HEK293 (cell line): ENCODE data around the gene DUOX1.

ENCODE experiments used
- CTCF ChIA-PET: fragments of 350-600 bp; formaldehyde crosslinking; extraction: SDS; loops from one replicate; lab custom pipeline; 2021; ENCODE audit warnings: antibody characterized with exemption; lab: Yijun Ruan, JAX
- POLR2A ChIA-PET: fragments of 300-600 bp; formaldehyde crosslinking; extraction: SDS; loops from one replicate; lab custom pipeline; 2020; ENCODE audit warnings: antibody characterized with exemption, inconsistent platforms; lab: Yijun Ruan, JAX
- H3K27ac ChIP-seq: fragments of 200-500 bp; sonication (Bioruptor generic); 2 replicates; pipeline ENCODE4 v1.5.1; 2014; ENCODE audit warnings: low read depth, low read length, control low read depth, inconsistent platforms; ENCODE audit errors: extremely low read depth
- H3K36me3 ChIP-seq, 2 experiments: fragments of 200-500 bp in 1 of 2; sonication (Bioruptor generic) in 1 of 2; 1 replicate in 1 of 2; 2 replicates in 1 of 2; pipeline ENCODE4 v1.5.1; 2014 to 2017; ENCODE audit warnings: inconsistent platforms in 2 of 2, low read length in 2 of 2; ENCODE audit not compliant: control insufficient read depth in 2 of 2, insufficient read depth in 1 of 2
- H3K4me1 ChIP-seq: fragments of 200-500 bp; sonication (Bioruptor generic); 2 replicates; pipeline ENCODE4 v1.5.1; 2014; ENCODE audit warnings: mild to moderate bottlenecking, low read length, inconsistent platforms; ENCODE audit not compliant: control insufficient read depth, insufficient read depth
- H3K4me3 ChIP-seq: 2 replicates; pipeline ENCODE4 v1.5.1; 2011; ENCODE audit warnings: low read depth, mild to moderate bottlenecking, control low read depth, low read length, moderate library complexity
- H3K9me3 ChIP-seq: fragments of 200-500 bp; sonication (Bioruptor generic); 2 replicates; pipeline ENCODE4 v1.5.1; 2014; ENCODE audit warnings: low read depth, low read length, inconsistent platforms; ENCODE audit not compliant: control insufficient read depth, insufficient read depth
- HOXC10 ChIP-seq: sonication (generic); formaldehyde crosslinking; IDR thresholded peaks from 2 replicates; pipeline ENCODE4 v1.8.1; 2023; ENCODE audit warnings: mild to moderate bottlenecking, missing genetic modification reagents
- OSR2 ChIP-seq: fragments of 450-650 bp; formaldehyde crosslinking; IDR thresholded peaks from 2 replicates; pipeline ENCODE4 v1.5.1; 2016; ENCODE audit warnings: missing biosample characterization, missing genetic modification characterization
- PATZ1 ChIP-seq: fragments of 450-650 bp; formaldehyde crosslinking; IDR thresholded peaks from 2 replicates; pipeline ENCODE4 v1.5.1; 2016; ENCODE audit warnings: missing biosample characterization, missing genetic modification characterization
- PRDM1 ChIP-seq: fragments of 450-650 bp; formaldehyde crosslinking; IDR thresholded peaks from 2 replicates; pipeline ENCODE4; 2016; ENCODE audit warnings: missing biosample characterization, missing genetic modification characterization
- REPIN1 ChIP-seq: fragments of 450-650 bp; formaldehyde crosslinking; IDR thresholded peaks from 2 replicates; pipeline ENCODE4 v1.5.1; 2017; ENCODE audit warnings: missing biosample characterization, missing genetic modification characterization, low read depth
- SCRT2 ChIP-seq: fragments of 450-650 bp; formaldehyde crosslinking; IDR thresholded peaks from 2 replicates; pipeline ENCODE4 v1.5.1; 2016; ENCODE audit warnings: missing biosample characterization, missing genetic modification characterization
- WT1 ChIP-seq: fragments of 450-650 bp; formaldehyde crosslinking; IDR thresholded peaks from 2 replicates; pipeline ENCODE4 v1.5.1; 2016; ENCODE audit warnings: missing biosample characterization, missing genetic modification characterization
- ZBTB8A ChIP-seq: fragments of 450-650 bp; formaldehyde crosslinking; IDR thresholded peaks from 2 replicates; pipeline ENCODE4 v1.5.1; 2016; ENCODE audit warnings: missing biosample characterization, missing genetic modification characterization
- ZNF155 ChIP-seq: fragments of 450-650 bp; formaldehyde crosslinking; IDR thresholded peaks from 2 replicates; pipeline ENCODE4 v1.5.1; 2016; ENCODE audit warnings: missing biosample characterization, missing genetic modification characterization
- ZNF174 ChIP-seq: fragments of 450-650 bp; formaldehyde crosslinking; IDR thresholded peaks from 2 replicates; pipeline ENCODE4 v1.5.0; 2017; ENCODE audit warnings: missing biosample characterization, mild to moderate bottlenecking, missing genetic modification characterization
- ZNF184 ChIP-seq: fragments of 450-650 bp; IDR thresholded peaks from 2 replicates; pipeline ENCODE4 v1.5.1; 2018; ENCODE audit warnings: missing biosample characterization, mild to moderate bottlenecking, missing genetic modification characterization
- ZNF292 ChIP-seq: fragments of 450-650 bp; formaldehyde crosslinking; IDR thresholded peaks from 2 replicates; pipeline ENCODE4 v1.5.1; 2016; ENCODE audit warnings: low read depth, missing biosample characterization, missing genetic modification characterization, borderline replicate concordance
- ZNF366 ChIP-seq: fragments of 450-650 bp; formaldehyde crosslinking; conservative IDR thresholded peaks from 2 replicates; pipeline ENCODE4 v1.5.1; 2016; ENCODE audit warnings: missing biosample characterization, missing genetic modification characterization
- ZNF391 ChIP-seq: fragments of 450-650 bp; formaldehyde crosslinking; IDR thresholded peaks from 2 replicates; pipeline ENCODE4 v1.5.1; 2016; ENCODE audit warnings: low read depth, missing biosample characterization, missing genetic modification characterization, borderline replicate concordance
- ZNF449 ChIP-seq: fragments of 450-650 bp; formaldehyde crosslinking; IDR thresholded peaks from 2 replicates; pipeline ENCODE4 v1.5.1; 2017; ENCODE audit warnings: missing biosample characterization, mild to moderate bottlenecking, missing genetic modification characterization, moderate library complexity
- ZNF521 ChIP-seq: fragments of 450-650 bp; formaldehyde crosslinking; IDR thresholded peaks from 2 replicates; pipeline ENCODE4 v1.5.1; 2017; ENCODE audit warnings: missing biosample characterization, mild to moderate bottlenecking, missing genetic modification characterization
- ZNF544 ChIP-seq: fragments of 450-650 bp; formaldehyde crosslinking; IDR thresholded peaks from 2 replicates; pipeline ENCODE4 v1.5.0; 2017; ENCODE audit warnings: missing biosample characterization, missing genetic modification characterization
- ZNF560 ChIP-seq: fragments of 450-650 bp; formaldehyde crosslinking; IDR thresholded peaks from 2 replicates; pipeline ENCODE4 v1.5.1; 2017; ENCODE audit warnings: missing biosample characterization, missing genetic modification characterization, borderline replicate concordance
- ZNF600 ChIP-seq: fragments of 450-650 bp; formaldehyde crosslinking; IDR thresholded peaks from 2 replicates; pipeline ENCODE4 v1.5.1; 2016; ENCODE audit warnings: missing biosample characterization, missing genetic modification characterization
- ZNF830 ChIP-seq: fragments of 450-650 bp; IDR thresholded peaks from 2 replicates; pipeline ENCODE4 v1.5.0; 2018; ENCODE audit warnings: missing biosample characterization, missing genetic modification characterization, low read depth, mild to moderate bottlenecking, moderate library complexity
- ZSCAN30 ChIP-seq: fragments of 450-650 bp; IDR thresholded peaks from 2 replicates; pipeline ENCODE4 v1.5.1; 2018; ENCODE audit warnings: missing biosample characterization, mild to moderate bottlenecking, missing genetic modification characterization, moderate library complexity
- TF ChIP-seq, protein P1 (sequence below): fragments of 450-650 bp; formaldehyde crosslinking; IDR thresholded peaks from 2 replicates; pipeline ENCODE4; 2016; ENCODE audit warnings: missing biosample characterization, missing genetic modification characterization
- TF ChIP-seq, protein P2 (sequence below): IDR thresholded peaks from 2 replicates; pipeline ENCODE4 v1.6.1; 2011; ENCODE audit warnings: mild to moderate bottlenecking, low read depth, low read length, borderline replicate concordance
- TF ChIP-seq, protein P3 (sequence below): fragments of 450-650 bp; formaldehyde crosslinking; IDR thresholded peaks from 2 replicates; pipeline ENCODE4 v1.5.1; 2017; ENCODE audit warnings: missing biosample characterization, missing genetic modification characterization

Gene DUOX1

GRCh38 chr15:45097466-45097865, 32.3 kb upstream of the DUOX1 start:
- H3K9me3 ChIP-seq: no peaks in the 10 kb centered on the region
- ChIA-PET CTCF (interaction anchor here (1.2 kb wide), 1 partner anchor 21 kb away, joined by 9 read pairs; no protein-coding TSS in a partner anchor), POLR2A (no interaction called here)
- H3K4me1 ChIP-seq: no peaks in the 10 kb centered on the region
- TF ChIP-seq ZSCAN30 (tag by site-specific recombination) (no peak), REPIN1 (tag by site-specific recombination) (no peak), HOXC10 (CRISPR knock-in tag) (no peak), ZNF449 (tag by site-specific recombination) (no peak), ZNF521 (tag by site-specific recombination) (no peak), ZNF830 (tag by site-specific recombination) (no peak)
- no peak overlapping the region for H3K27ac ChIP-seq
- H3K4me3 ChIP-seq: no peak overlapping the region
- no peaks in the 10 kb centered on the region for H3K36me3 ChIP-seq

- ChIA-PET POLR2A (no interaction called here), CTCF (interaction anchor here (1.5 kb wide), 1 partner anchor 19 kb away, joined by 3 read pairs; no protein-coding TSS in a partner anchor)
- Histone ChIP-seq H3K4me3 (no peak overlapping the region), H3K27ac (no peak overlapping the region), H3K4me1 (no peaks in the 10 kb centered on the region), H3K36me3 (no peaks in the 10 kb centered on the region), H3K9me3 (no peaks in the 10 kb centered on the region)
- TF ChIP-seq ZNF391 (tag by site-specific recombination): no peak
- TF ChIP-seq SCRT2: no peak
- TF ChIP-seq PATZ1 (tag by site-specific recombination): no peak
- no peak for TF ChIP-seq ZNF600 (tag by site-specific recombination)
- TF ChIP-seq ZNF184: no peak
- TF ChIP-seq ZNF174 (tag by site-specific recombination): no peak
- TF ChIP-seq, protein P1, sequence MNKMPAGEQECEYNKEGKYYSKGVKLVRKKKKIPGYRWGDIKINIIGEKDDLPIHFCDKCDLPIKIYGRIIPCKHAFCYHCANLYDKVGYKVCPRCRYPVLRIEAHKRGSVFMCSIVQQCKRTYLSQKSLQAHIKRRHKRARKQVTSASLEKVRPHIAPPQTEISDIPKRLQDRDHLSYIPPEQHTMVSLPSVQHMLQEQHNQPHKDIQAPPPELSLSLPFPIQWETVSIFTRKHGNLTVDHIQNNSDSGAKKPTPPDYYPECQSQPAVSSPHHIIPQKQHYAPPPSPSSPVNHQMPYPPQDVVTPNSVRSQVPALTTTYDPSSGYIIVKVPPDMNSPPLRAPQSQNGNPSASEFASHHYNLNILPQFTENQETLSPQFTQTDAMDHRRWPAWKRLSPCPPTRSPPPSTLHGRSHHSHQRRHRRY (tag by site-specific recombination): no peak
- TF ChIP-seq ZNF155: no peak
- no peak for TF ChIP-seq OSR2 (tag by site-specific recombination)
- no peak for TF ChIP-seq PRDM1 (tag by site-specific recombination)
- TF ChIP-seq ZNF544 (tag by site-specific recombination): no peak
- no peak for TF ChIP-seq ZNF560 (tag by site-specific recombination)
- TF ChIP-seq, protein P2, sequence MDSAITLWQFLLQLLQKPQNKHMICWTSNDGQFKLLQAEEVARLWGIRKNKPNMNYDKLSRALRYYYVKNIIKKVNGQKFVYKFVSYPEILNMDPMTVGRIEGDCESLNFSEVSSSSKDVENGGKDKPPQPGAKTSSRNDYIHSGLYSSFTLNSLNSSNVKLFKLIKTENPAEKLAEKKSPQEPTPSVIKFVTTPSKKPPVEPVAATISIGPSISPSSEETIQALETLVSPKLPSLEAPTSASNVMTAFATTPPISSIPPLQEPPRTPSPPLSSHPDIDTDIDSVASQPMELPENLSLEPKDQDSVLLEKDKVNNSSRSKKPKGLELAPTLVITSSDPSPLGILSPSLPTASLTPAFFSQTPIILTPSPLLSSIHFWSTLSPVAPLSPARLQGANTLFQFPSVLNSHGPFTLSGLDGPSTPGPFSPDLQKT: no peak
- no peak for TF ChIP-seq ZBTB8A
- TF ChIP-seq, protein P3, sequence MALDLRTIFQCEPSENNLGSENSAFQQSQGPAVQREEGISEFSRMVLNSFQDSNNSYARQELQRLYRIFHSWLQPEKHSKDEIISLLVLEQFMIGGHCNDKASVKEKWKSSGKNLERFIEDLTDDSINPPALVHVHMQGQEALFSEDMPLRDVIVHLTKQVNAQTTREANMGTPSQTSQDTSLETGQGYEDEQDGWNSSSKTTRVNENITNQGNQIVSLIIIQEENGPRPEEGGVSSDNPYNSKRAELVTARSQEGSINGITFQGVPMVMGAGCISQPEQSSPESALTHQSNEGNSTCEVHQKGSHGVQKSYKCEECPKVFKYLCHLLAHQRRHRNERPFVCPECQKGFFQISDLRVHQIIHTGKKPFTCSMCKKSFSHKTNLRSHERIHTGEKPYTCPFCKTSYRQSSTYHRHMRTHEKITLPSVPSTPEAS (tag by site-specific recombination): no peak
- no peak for TF ChIP-seq ZNF366 (tag by site-specific recombination)
- TF ChIP-seq WT1: no peak
- TF ChIP-seq ZNF292 (tag by site-specific recombination): no peak
Measured at GRCh38 chr15:45099549-45100165, 30.1 kb upstream of the DUOX1 start.
